Activated gamma-delta T cell (primary cell): ENCODE measurements around the gene VSX1.
A peak's percentile ranks its signal among the peaks of the same experiment; 100 is the strongest.

Source experiments
- DNase-seq: peaks from one replicate; lab custom pipeline; 2025; lab: John Stamatoyannopoulos, UW
- total RNA-seq, 2 donors: gene quantifications; one replicate each; lab custom pipeline; 2026; lab: John Stamatoyannopoulos, UW

VSX1 gene
- total RNA-seq: 0 reads per million in 2 donors

GRCh38 chr20:25081730-25082497 lies at the start of gene VSX1:
TSS of gene VSX1 (minus strand) at chr20:25082141. CDS start at chr20:25082096, 45 bp downstream.
- no peak for DNase-seq

GRCh38 chr20:25129908-25130307 lies 48.0 kb upstream of the VSX1 start:
- DNase-seq: no peak

GRCh38 chr20:25129428-25129827 lies 47.5 kb upstream of the VSX1 start:
- no peak for DNase-seq

- no peak for DNase-seq
Observed at GRCh38 chr20:25128649-25129048, 46.7 kb upstream of the VSX1 start.

GRCh38 chr20:25127761-25128537 lies 46.0 kb upstream of the VSX1 start:
- DNase-seq: no peak

- DNase-seq: no peak
Observed at GRCh38 chr20:25126204-25127029, 44.5 kb upstream of the VSX1 start.

GRCh38 chr20:25125636-25126035 lies 43.7 kb upstream of the VSX1 start:
- no peak for DNase-seq

- no peak for DNase-seq
Observed at GRCh38 chr20:25120920-25121319, 39.0 kb upstream of the VSX1 start.

- DNase-seq: no peak
Observed at GRCh38 chr20:25120457-25120856, 38.5 kb upstream of the VSX1 start.

- no peak for DNase-seq
Observed at GRCh38 chr20:25118529-25118928, 36.6 kb upstream of the VSX1 start.

GRCh38 chr20:25117990-25118389 lies 36.0 kb upstream of the VSX1 start:
- no peak for DNase-seq

- no peak for DNase-seq
Observed at GRCh38 chr20:25116739-25117458, 35.0 kb upstream of the VSX1 start.

GRCh38 chr20:25103526-25103925 lies 21.6 kb upstream of the VSX1 start:
- DNase-seq: no peak

- DNase-seq: no peak
Observed at GRCh38 chr20:25100914-25101313, 19.0 kb upstream of the VSX1 start.

GRCh38 chr20:25099601-25100140 lies 17.7 kb upstream of the VSX1 start:
- no peak for DNase-seq

GRCh38 chr20:25097498-25097897 lies 15.6 kb upstream of the VSX1 start:
- no peak for DNase-seq

- peak; percentile 54 for DNase-seq
Observed at GRCh38 chr20:25090492-25091429, 8.8 kb upstream of the VSX1 start.

- DNase-seq: no peak
Observed at GRCh38 chr20:25089662-25090061, 7.7 kb upstream of the VSX1 start.

GRCh38 chr20:25089096-25089495 lies 7.2 kb upstream of the VSX1 start:
- no peak for DNase-seq

GRCh38 chr20:25088267-25088666 lies 6.3 kb upstream of the VSX1 start:
- DNase-seq: no peak
